Measurements from ENCODE around the gene DDX55.

- TF ChIP-seq CTCF (IDR thresholded peaks at IDR 0.05) = no peak
- no peak for TF ChIP-seq POLR2A (IDR thresholded peaks at IDR 0.05)
Observed at GRCh38 chr12:123617580-123617979, 15.7 kb downstream of the DDX55 start.
